ENCODE data around the gene HMGXB3. TPM values are rescaled to one million over a fixed set of nuclear protein-coding genes. Genes with fewer than 3 reads are reported as not detected.

The HMGXB3 gene
- total RNA-seq, 4 donors from 2014 or later: 31.6 to 63.8 (median 37.9) TPM

- TF ChIP-seq CTCF (IDR thresholded peaks at IDR 0.05): peak in 2 of 3 donors; percentile 12 to 83
- DNase-seq (ENCODE audit: low spot score) (peak; percentile 68), ATAC-seq (ENCODE audit: low FRiP score) (peak; percentile 84)
These were observed 9.8 kb upstream of the HMGXB3 start for GRCh38 chr5:149990518-149991376.

GRCh38 chr5:149993471-149993870, 7.1 kb upstream of the HMGXB3 start:
- ATAC-seq (ENCODE audit: low FRiP score): no peak
- no peak for DNase-seq (ENCODE audit: low spot score)
- TF ChIP-seq CTCF (IDR thresholded peaks at IDR 0.05): no peak

- ATAC-seq (ENCODE audit: low FRiP score): no peak
- TF ChIP-seq CTCF (IDR thresholded peaks at IDR 0.05): no peak
- DNase-seq (ENCODE audit: low spot score): no peak
These were observed 4.9 kb upstream of the HMGXB3 start for GRCh38 chr5:149995385-149996204.

- no peak for TF ChIP-seq CTCF (IDR thresholded peaks at IDR 0.05)
- DNase-seq (ENCODE audit: low spot score): no peak
These were observed 4.2 kb upstream of the HMGXB3 start for GRCh38 chr5:149996205-149996890.

GRCh38 chr5:149998281-149998680, 2.3 kb upstream of the HMGXB3 start:
- no peak for TF ChIP-seq CTCF (IDR thresholded peaks at IDR 0.05)
- no peak for ATAC-seq (ENCODE audit: low FRiP score)
- DNase-seq (ENCODE audit: low spot score): no peak

More at GRCh38 chr5:149996205-149996890, 4.2 kb upstream of the HMGXB3 start:
- no peak for ATAC-seq (ENCODE audit: low FRiP score)

GRCh38 chr5:149999359-149999758, 1.2 kb upstream of the HMGXB3 start:
- DNase-seq (ENCODE audit: low spot score) (no peak), ATAC-seq (ENCODE audit: low FRiP score) (no peak)
- TF ChIP-seq CTCF (IDR thresholded peaks at IDR 0.05): no peak

All from omental fat pad (tissue), 4 donors.